ENCODE measurements around the gene SPINK13. TPM values are rescaled to one million over a fixed set of nuclear protein-coding genes. Genes with fewer than 3 reads are reported as not detected.
A peak's percentile ranks its signal among the peaks of the same experiment; 100 is the strongest.

The SPINK13 gene
- total RNA-seq (2021; fragmentation: NEBNext Ultra II Directional; extraction: Animal tissue kit (Norgen Biotek cat#: 25700)): not detected in 2 replicates
- polyA plus RNA-seq (2011; rRNA removed): not detected in 2 replicates
- polyA plus RNA-seq (2011; cell fraction: cytosol; rRNA removed): not detected
- not detected for polyA plus RNA-seq (2011; cell fraction: nucleus; rRNA removed)
- polyA plus RNA-seq (2012, experiment 1 of 2): not detected in 4 replicates
- not detected for polyA plus RNA-seq (2012, experiment 2 of 2)
- polyA plus RNA-seq (2013, experiment 1 of 2): not detected
- 0.09 TPM for polyA plus RNA-seq (2013, experiment 2 of 2)
- polyA minus RNA-seq (2011; rRNA and poly(A)+ RNA removed): not detected in 2 replicates
- not detected for polyA minus RNA-seq (2011; cell fraction: cytosol; rRNA and poly(A)+ RNA removed)
- polyA minus RNA-seq (2011; cell fraction: nucleus; rRNA and poly(A)+ RNA removed): not detected
- long read RNA-seq, experiment 1: 0 reads
- long read RNA-seq, experiment 2: 0 reads

- no peak within 1 kb of the TSS for H2BK5ac ChIP-seq (ENCODE audit: low read depth, low read length)
- no peak within 1 kb of the TSS for H2AK5ac ChIP-seq (ENCODE audit: low read depth, low read length)
- no peaks in the 10 kb centered on the region for H3K36me3 ChIP-seq (ENCODE audit: control insufficient read depth in 2 of 4, insufficient read depth in 4 of 4, low read length in 3 of 4)
- no peak within 1 kb of the TSS for H3K4me3 ChIP-seq (ENCODE audit: extremely low read depth in 1 of 4, insufficient read depth in 2 of 4, low read depth in 3 of 4, low read length in 4 of 4)
- FAIRE-seq (no peak), DNase-seq (ENCODE audit: low read depth in 1 of 2, low spot score in 2 of 2) (no peak)
- H2AFZ ChIP-seq (ENCODE audit: low read length): peak within 1 kb of the TSS; percentile 91
- no peak within 1 kb of the TSS for H3K27ac ChIP-seq (ENCODE audit: low read depth, low read length)
- whole genome bisulfite sequencing, 2 experiments (ENCODE audit: extremely low coverage in 1 of 2, insufficient coverage in 1 of 2, insufficient read length in 1 of 2, insufficient replicate concordance in 2 of 2, low coverage in 1 of 2, low lambda C conversion rate in 2 of 2, missing lambda C conversion rate in 1 of 2): 94% methylated on average over 4 of the region's 4 CpGs; no CpG with 5 or more reads in 1 of the 2 experiments
- H3K18ac ChIP-seq (ENCODE audit: extremely low read depth, low read length): no peak within 1 kb of the TSS
- H3K56ac ChIP-seq (replicated peaks; ENCODE audit: insufficient read length, low read depth, low read length): no peak within 1 kb of the TSS
- no peak within 1 kb of the TSS for H2BK20ac ChIP-seq (ENCODE audit: low read length)
- H3K9me3 ChIP-seq (ENCODE audit: insufficient read depth in 2 of 2, low read depth in 1 of 2, low read length in 1 of 2): no peaks in the 10 kb centered on the region
- no peak within 1 kb of the TSS for H4K8ac ChIP-seq (ENCODE audit: extremely low read depth, insufficient read depth, low read length)
- no peak within 1 kb of the TSS for H4K5ac ChIP-seq (ENCODE audit: insufficient read length, low read depth, low read length)
- no peak within 1 kb of the TSS for H3K9ac ChIP-seq (replicated peaks in 1 of 4; ENCODE audit: extremely low read depth in 1 of 4, low read depth in 3 of 4, low read length in 3 of 4)
- H2BK12ac ChIP-seq (ENCODE audit: low read depth, low read length): no peak within 1 kb of the TSS
- H4K91ac ChIP-seq (replicated peaks; ENCODE audit: insufficient read length, low read length): no peak within 1 kb of the TSS
- no peak within 1 kb of the TSS for H3K14ac ChIP-seq (ENCODE audit: insufficient read length)
- no peaks in the 10 kb centered on the region for H3K4me1 ChIP-seq (replicated peaks in 1 of 4; ENCODE audit: control insufficient read depth in 3 of 4, insufficient read depth in 4 of 4, low read length in 3 of 4)
- no peaks in the 10 kb centered on the region for H3K79me1 ChIP-seq (ENCODE audit: low read depth, low read length)
- H3K4me2 ChIP-seq (ENCODE audit: insufficient read depth in 1 of 2, low read depth in 2 of 2, low read length in 2 of 2): no peak within 1 kb of the TSS
- ChIA-PET POLR2A (ENCODE audit: partially characterized antibody) (no interaction called here), CTCF (ENCODE audit: partially characterized antibody) (interaction anchor here (1.2 kb wide), 1 partner anchor 22 kb away, joined by 4 read pairs; no protein-coding TSS in a partner anchor)
- H2BK15ac ChIP-seq (ENCODE audit: low read length): no peak within 1 kb of the TSS
- H2BK120ac ChIP-seq (replicated peaks; ENCODE audit: low read depth, low read length): no peak within 1 kb of the TSS
- no peak within 1 kb of the TSS for H3K4ac ChIP-seq (replicated peaks; ENCODE audit: insufficient read length, low read depth, low read length)
- H3K27me3 ChIP-seq (replicated peaks in 1 of 4; ENCODE audit: control insufficient read depth in 3 of 4, extremely low read depth in 1 of 4, insufficient read depth in 3 of 4, low read length in 3 of 4): no peaks in the 10 kb centered on the region
- no peaks in the 10 kb centered on the region for H3K23me2 ChIP-seq (ENCODE audit: low read depth, low read length)
- no peaks in the 10 kb centered on the region for H4K20me1 ChIP-seq (replicated peaks in 1 of 2; ENCODE audit: control insufficient read depth in 1 of 2, insufficient read depth in 2 of 2, low read length in 2 of 2)
- H3K79me2 ChIP-seq (ENCODE audit: control insufficient read depth in 1 of 2, insufficient read depth in 2 of 2, low read length in 2 of 2): no peaks in the 10 kb centered on the region
- no peak within 1 kb of the TSS for H3K23ac ChIP-seq (ENCODE audit: insufficient read length)
- no peak for TF ChIP-seq HDAC2 (IDR thresholded peaks at IDR 0.05; ENCODE audit: borderline replicate concordance in 1 of 2, low read depth in 2 of 2, low read length in 2 of 2)
- no peak for TF ChIP-seq TBP (IDR thresholded peaks at IDR 0.05; ENCODE audit: low read depth, low read length)
- TF ChIP-seq CHD2 (IDR thresholded peaks at IDR 0.05; ENCODE audit: low read length): no peak
- TF ChIP-seq TAF1 (IDR thresholded peaks at IDR 0.05; ENCODE audit: low read depth, low read length): no peak
- TF ChIP-seq RBBP5 (IDR thresholded peaks at IDR 0.05; ENCODE audit: borderline replicate concordance, low read depth, low read length): no peak
- TF ChIP-seq SAP30 (IDR thresholded peaks at IDR 0.05; ENCODE audit: insufficient read depth, insufficient replicate concordance, low read length): no peak
- no peak for TF ChIP-seq TAF7 (optimal IDR thresholded peaks at IDR 0.05; ENCODE audit: borderline replicate concordance, low read depth, low read length)
- TF ChIP-seq POLR2AphosphoS5 (IDR thresholded peaks at IDR 0.05; ENCODE audit: low read depth, low read length): no peak
- no peak for TF ChIP-seq RFX5 (IDR thresholded peaks at IDR 0.05; ENCODE audit: borderline replicate concordance, low read depth, low read length)
These were observed at the start of gene SPINK13 for GRCh38 chr5:148268566-148268965. SPINK13 (plus strand) TSS chr5:148268794; CDS start chr5:148270073, 1,279 bp downstream.
